GM04504 (cell line): ENCODE data around the gene MANEA.

Source experiments
- DNase-seq: peaks from one replicate; pipeline ENCODE4 v3.0.0-alpha.2; 2012; ENCODE audit warnings: low read depth

MANEA gene

DNA sequence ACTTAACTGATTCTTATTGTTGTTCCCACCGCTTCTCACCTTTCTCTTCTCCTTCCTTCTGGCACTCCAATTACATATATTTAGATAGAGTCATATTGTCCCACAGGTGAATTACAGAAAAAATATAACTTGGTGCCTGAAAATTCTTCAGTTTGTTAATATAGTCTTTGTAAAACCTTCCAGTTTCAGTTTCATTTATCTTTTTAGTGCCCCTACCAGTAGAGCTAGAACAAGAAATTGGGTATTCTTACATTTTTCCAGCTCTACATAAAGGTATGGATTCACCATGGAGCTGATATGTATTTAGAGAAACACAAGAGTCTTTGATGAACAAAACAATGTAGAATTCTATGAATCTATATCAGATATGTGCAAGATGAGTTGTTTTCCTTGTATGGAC is 10.7 kb downstream of the MANEA start:
- no peak for DNase-seq

- DNase-seq: no peak
Observed at GRCh38 chr6:95589067-95589466, 11.7 kb downstream of the MANEA start.

- no peak for DNase-seq
Observed at GRCh38 chr6:95589826-95590570, 12.7 kb downstream of the MANEA start.

DNA sequence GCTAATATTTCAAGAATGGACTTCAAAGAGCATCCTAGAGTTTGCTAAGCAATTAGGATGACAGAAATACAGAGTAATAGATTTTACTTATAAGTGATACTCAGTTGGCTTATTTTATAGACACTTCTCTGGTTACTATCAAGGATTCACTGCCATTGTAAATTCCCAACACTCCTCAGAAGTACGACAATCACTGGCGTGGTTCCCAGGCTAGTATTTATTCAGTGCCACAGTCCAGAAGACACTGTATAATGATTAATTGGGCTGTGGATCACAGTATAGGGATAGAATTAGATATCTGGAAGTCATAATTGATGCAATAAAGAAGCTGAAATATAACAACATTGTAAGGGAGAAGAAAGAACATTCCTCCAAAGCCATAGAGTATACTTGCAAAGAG is 15.7 kb downstream of the MANEA start:
- DNase-seq: no peak

GRCh38 chr6:95596021-95596420 is 18.7 kb downstream of the MANEA start:
- no peak for DNase-seq

DNA sequence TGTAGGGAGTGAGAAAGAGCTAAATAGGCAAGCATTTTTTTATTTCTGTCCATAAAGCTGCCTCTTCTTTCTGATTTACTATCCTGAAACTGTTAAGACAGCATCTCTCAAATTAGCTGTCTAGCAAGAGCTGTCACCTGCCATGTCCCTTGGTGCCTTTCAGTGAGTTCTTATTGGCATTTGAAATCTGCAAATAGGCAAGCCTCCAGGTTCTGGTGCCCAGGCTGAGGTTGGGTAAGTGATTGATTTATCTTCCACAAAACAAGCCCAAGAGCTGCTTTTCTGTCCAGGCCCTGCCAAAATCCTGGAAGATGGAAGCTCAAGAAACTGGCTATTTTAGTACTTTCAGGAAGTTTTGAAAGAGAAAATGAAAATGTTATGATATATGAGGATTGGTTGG is 22.4 kb downstream of the MANEA start:
- DNase-seq: no peak

- no peak for DNase-seq
Observed at GRCh38 chr6:95601133-95601532, 23.8 kb downstream of the MANEA start.

- no peak for DNase-seq
Observed at GRCh38 chr6:95614094-95614493, 36.8 kb downstream of the MANEA start.

GRCh38 chr6:95629551-95629950 is 52.2 kb downstream of the MANEA start:
- DNase-seq: no peak

DNA sequence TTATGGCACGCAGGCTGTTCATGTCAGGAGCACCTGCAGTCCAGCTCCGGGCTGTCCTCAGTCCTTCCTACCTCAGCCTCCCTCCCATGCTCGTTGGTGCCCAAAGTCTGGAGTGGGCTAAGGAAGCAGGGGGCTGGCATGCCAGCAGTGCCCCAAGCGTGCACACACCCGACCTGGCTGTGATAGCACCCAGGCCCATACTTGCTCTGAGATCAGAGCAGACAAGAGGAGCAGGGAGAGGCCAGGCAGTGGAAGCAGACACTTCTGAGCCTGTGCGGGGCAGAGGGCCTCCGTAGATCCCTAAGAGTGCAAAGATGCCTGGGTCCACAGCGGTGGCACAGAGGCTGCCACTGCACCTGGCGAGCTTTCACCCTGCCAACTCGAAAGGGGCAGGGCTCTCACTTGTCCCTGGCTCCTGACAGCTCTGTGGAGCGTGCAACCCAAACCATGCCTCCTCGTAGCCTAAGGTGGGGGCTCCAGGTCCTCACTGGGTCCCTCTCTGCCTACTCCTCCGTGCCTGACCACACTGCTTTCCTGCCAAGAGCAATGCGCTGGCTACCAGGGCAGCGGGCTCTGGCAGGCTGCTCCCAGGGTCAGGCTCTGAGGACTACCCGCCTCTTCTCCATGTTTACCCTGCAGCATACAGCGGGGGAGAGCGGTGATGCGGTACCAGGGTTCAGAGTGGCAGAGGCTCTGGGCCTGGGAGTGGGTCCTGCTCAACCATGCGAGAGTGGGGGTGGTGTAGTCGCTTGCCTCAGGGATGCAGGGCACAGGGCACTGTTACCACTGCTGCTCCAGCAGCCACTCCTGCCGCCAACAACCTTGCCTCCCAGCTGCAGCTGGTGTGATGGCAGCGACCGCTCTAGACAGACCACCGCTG is 59.5 kb downstream of the MANEA start:
- DNase-seq: no peak

GRCh38 chr6:95648636-95649035 is 71.3 kb downstream of the MANEA start:
- DNase-seq: no peak

GRCh38 chr6:95649451-95649850 is 72.1 kb downstream of the MANEA start:
- no peak for DNase-seq

DNA sequence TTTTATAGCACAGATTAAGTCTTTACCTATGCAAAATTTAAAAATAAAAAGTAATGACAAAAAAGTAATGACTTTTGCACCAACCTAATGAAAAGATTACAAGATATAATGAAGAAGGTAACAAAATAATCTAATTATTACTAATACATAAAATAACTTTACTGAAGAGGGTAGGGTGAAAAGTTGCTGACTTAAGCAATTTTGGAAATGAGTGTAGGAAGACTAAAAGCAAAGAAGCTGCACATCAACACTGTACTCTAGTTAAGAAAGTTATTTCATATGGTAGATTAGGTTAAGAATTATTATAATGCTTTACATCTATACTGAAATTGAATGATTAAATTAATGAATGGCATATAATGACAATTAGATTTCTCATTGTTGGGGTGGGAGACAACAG is 76.8 kb downstream of the MANEA start:
- DNase-seq: no peak

GRCh38 chr6:95658886-95659285 is 81.6 kb downstream of the MANEA start:
- DNase-seq: no peak
